Gastroesophageal sphincter (tissue), 3 donors: Measurements from ENCODE around the gene SEMA3F.

Experiments
- EP300 ChIP-seq: sonication (generic); formaldehyde crosslinking; IDR thresholded peaks from one replicate; pipeline ENCODE4 v1.6.1; 2017; ENCODE audit warnings: antibody characterized with exemption, mild to moderate bottlenecking
- POLR2A ChIP-seq, 2 donors: fragments of 450-650 bp; IDR thresholded peaks; one replicate each; pipeline ENCODE4 v1.6.1; 2017; ENCODE audit warnings: antibody characterized with exemption in 2 of 2, mild to moderate bottlenecking in 2 of 2, moderate library complexity in 1 of 2
- POLR2AphosphoS5 ChIP-seq: sonication (generic); formaldehyde crosslinking; IDR thresholded peaks from one replicate; pipeline ENCODE4 v1.6.1; 2017; ENCODE audit warnings: antibody characterized with exemption
- TF ChIP-seq, protein P1 (sequence below), 4 experiments: fragments of 200-600 bp in 2 of 4; fragments of 450-650 bp in 2 of 4; sonication (generic) in 1 of 4; IDR thresholded peaks; one replicate each; pipeline ENCODE4 v1.5.1; 2017 to 2019; ENCODE audit warnings: antibody characterized with exemption in 4 of 4, mild to moderate bottlenecking in 2 of 4, moderate library complexity in 2 of 4

DNA sequence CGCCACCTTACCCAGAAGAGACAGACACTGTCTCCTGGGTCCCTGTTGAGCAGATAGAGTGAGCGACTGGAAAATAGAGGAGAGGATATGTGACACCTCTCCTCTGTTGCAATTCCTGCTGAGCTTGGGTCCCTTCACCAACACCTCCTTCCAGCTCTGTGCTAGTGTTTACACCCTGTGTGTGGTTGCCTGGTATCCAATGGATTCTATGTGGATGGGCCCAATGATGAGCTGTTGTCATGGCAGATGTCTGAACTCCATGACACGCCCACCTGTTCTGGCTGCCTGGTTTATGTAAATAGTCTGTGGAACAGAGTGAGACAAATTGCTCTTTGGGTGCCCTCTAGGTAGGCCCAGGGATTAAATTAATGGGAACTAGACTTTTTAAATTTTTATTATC lies 42.7 kb upstream of the SEMA3F start:
- TF ChIP-seq, protein P1, sequence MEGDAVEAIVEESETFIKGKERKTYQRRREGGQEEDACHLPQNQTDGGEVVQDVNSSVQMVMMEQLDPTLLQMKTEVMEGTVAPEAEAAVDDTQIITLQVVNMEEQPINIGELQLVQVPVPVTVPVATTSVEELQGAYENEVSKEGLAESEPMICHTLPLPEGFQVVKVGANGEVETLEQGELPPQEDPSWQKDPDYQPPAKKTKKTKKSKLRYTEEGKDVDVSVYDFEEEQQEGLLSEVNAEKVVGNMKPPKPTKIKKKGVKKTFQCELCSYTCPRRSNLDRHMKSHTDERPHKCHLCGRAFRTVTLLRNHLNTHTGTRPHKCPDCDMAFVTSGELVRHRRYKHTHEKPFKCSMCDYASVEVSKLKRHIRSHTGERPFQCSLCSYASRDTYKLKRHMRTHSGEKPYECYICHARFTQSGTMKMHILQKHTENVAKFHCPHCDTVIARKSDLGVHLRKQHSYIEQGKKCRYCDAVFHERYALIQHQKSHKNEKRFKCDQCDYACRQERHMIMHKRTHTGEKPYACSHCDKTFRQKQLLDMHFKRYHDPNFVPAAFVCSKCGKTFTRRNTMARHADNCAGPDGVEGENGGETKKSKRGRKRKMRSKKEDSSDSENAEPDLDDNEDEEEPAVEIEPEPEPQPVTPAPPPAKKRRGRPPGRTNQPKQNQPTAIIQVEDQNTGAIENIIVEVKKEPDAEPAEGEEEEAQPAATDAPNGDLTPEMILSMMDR (IDR thresholded peaks at IDR 0.05), result no peak
- TF ChIP-seq POLR2A (IDR thresholded peaks at IDR 0.05) (no peak), EP300 (no peak), POLR2AphosphoS5 (no peak)
